Stimulated activated memory B cell treated with anti-CD40 and anti-IgM and Interleukin-4, amounts not matched to agents 10 μg/mL and 1 μg/mL and 100 μg/mL, for 72 hours (primary cell): ENCODE measurements around the gene CSTPP1.
"Not testable (repeated sequence)": the region's sequence is repeated elsewhere in the genome, so short reads cannot be mapped to it uniquely, and the experiment has no call there.

Experiments
- ATAC-seq: fragments of 150-1000 bp; cut with Tn5 transposase; 2 replicates; pipeline ENCODE4 v1.10.0; 2021
- H3K27ac Mint-ChIP-seq: one replicate; pipeline ENCODE4 v1.8.0; 2022; ENCODE audit warnings: mild to moderate bottlenecking, mixed read lengths
- H3K27me3 Mint-ChIP-seq: one replicate; pipeline ENCODE4 v1.8.0; 2022; ENCODE audit warnings: mixed read lengths
- H3K36me3 Mint-ChIP-seq: one replicate; pipeline ENCODE4 v1.8.0; 2022; ENCODE audit warnings: mixed read lengths
- H3K4me1 Mint-ChIP-seq: one replicate; pipeline ENCODE4 v1.8.0; 2022; ENCODE audit warnings: mixed read lengths
- H3K4me3 Mint-ChIP-seq: one replicate; pipeline ENCODE4 v1.8.0; 2022; ENCODE audit warnings: mild to moderate bottlenecking, moderate library complexity, mixed read lengths
- H3K9me3 Mint-ChIP-seq: one replicate; pipeline ENCODE4 v1.8.0; 2022; ENCODE audit warnings: mixed read lengths

Gene CSTPP1

GRCh38 chr11:47188259-47188658 is 251.7 kb downstream of the CSTPP1 start:
- no peak for ATAC-seq
- H3K27me3 Mint-ChIP-seq, result peaks cover 35% of the 10 kb centered on the region
- H3K4me3 Mint-ChIP-seq, result no peak overlapping the region
- H3K27ac Mint-ChIP-seq, result no peak overlapping the region
- H3K9me3 Mint-ChIP-seq, result no peaks in the 10 kb centered on the region
- H3K4me1 Mint-ChIP-seq, result peaks cover 13% of the 10 kb centered on the region
- no peaks in the 10 kb centered on the region for H3K36me3 Mint-ChIP-seq

GRCh38 chr11:47189100-47189834 is 252.7 kb downstream of the CSTPP1 start:
- H3K27ac Mint-ChIP-seq, result no peak overlapping the region
- H3K9me3 Mint-ChIP-seq, result no peaks in the 10 kb centered on the region
- peaks cover 13% of the 10 kb centered on the region for H3K4me1 Mint-ChIP-seq
- no peak overlapping the region for H3K4me3 Mint-ChIP-seq
- no peaks in the 10 kb centered on the region for H3K36me3 Mint-ChIP-seq
- peaks cover 29% of the 10 kb centered on the region for H3K27me3 Mint-ChIP-seq
- ATAC-seq, result no peak

- H3K4me1 Mint-ChIP-seq, result peaks cover 13% of the 10 kb centered on the region
- not testable (repeated sequence) for H3K4me3 Mint-ChIP-seq, H3K9me3 Mint-ChIP-seq, ATAC-seq, H3K27ac Mint-ChIP-seq, H3K36me3 Mint-ChIP-seq
- peaks cover 19% of the 10 kb centered on the region for H3K27me3 Mint-ChIP-seq
Observed at GRCh38 chr11:47191137-47191536, 254.6 kb downstream of the CSTPP1 start.

GRCh38 chr11:47192111-47192510 is 255.6 kb downstream of the CSTPP1 start:
- H3K4me1 Mint-ChIP-seq, result peaks cover 6% of the 10 kb centered on the region

GRCh38 chr11:47198161-47198560 is 261.6 kb downstream of the CSTPP1 start:
- H3K27me3 Mint-ChIP-seq, result peaks cover 14% of the 10 kb centered on the region
- H3K36me3 Mint-ChIP-seq, H3K9me3 Mint-ChIP-seq, H3K4me1 Mint-ChIP-seq, H3K4me3 Mint-ChIP-seq, ATAC-seq, H3K27ac Mint-ChIP-seq: not testable (repeated sequence)

More at GRCh38 chr11:47192111-47192510, 255.6 kb downstream of the CSTPP1 start:
- peaks cover 12% of the 10 kb centered on the region for H3K27me3 Mint-ChIP-seq
- H3K9me3 Mint-ChIP-seq, result no peaks in the 10 kb centered on the region
- ATAC-seq, result no peak
- no peak overlapping the region for H3K4me3 Mint-ChIP-seq
- H3K36me3 Mint-ChIP-seq, result no peaks in the 10 kb centered on the region
- H3K27ac Mint-ChIP-seq, result no peak overlapping the region

- Mint-ChIP-seq H3K36me3 (no peaks in the 10 kb centered on the region), H3K27me3 (peaks cover 9% of the 10 kb centered on the region), H3K4me3 (no peak overlapping the region), H3K27ac (no peak overlapping the region), H3K4me1 (no peaks in the 10 kb centered on the region), H3K9me3 (no peaks in the 10 kb centered on the region)
- ATAC-seq, result no peak
Observed at GRCh38 chr11:47201015-47201414, 264.5 kb downstream of the CSTPP1 start.

GRCh38 chr11:47202576-47202975 is 266.0 kb downstream of the CSTPP1 start:
- H3K27me3 Mint-ChIP-seq, result peaks cover 9% of the 10 kb centered on the region
- no peak overlapping the region for H3K27ac Mint-ChIP-seq
- no peaks in the 10 kb centered on the region for H3K36me3 Mint-ChIP-seq
- H3K4me1 Mint-ChIP-seq, result no peaks in the 10 kb centered on the region
- ATAC-seq, result no peak
- H3K9me3 Mint-ChIP-seq, result no peaks in the 10 kb centered on the region
- H3K4me3 Mint-ChIP-seq, result no peak overlapping the region

- Mint-ChIP-seq H3K27ac (no peak overlapping the region), H3K9me3 (no peaks in the 10 kb centered on the region), H3K4me3 (no peak overlapping the region), H3K4me1 (no peaks in the 10 kb centered on the region), H3K27me3 (no peaks in the 10 kb centered on the region), H3K36me3 (no peaks in the 10 kb centered on the region)
- ATAC-seq, result no peak
Observed at GRCh38 chr11:47204637-47204989, 268.1 kb downstream of the CSTPP1 start.

- not testable (repeated sequence) for H3K9me3 Mint-ChIP-seq, H3K27ac Mint-ChIP-seq, H3K36me3 Mint-ChIP-seq, H3K27me3 Mint-ChIP-seq, ATAC-seq, H3K4me3 Mint-ChIP-seq, H3K4me1 Mint-ChIP-seq
Observed at GRCh38 chr11:47206577-47206976, 270.0 kb downstream of the CSTPP1 start.

GRCh38 chr11:47207459-47207858 is 270.9 kb downstream of the CSTPP1 start:
- H3K27me3 Mint-ChIP-seq, result no peaks in the 10 kb centered on the region
- peak; percentile 36 for ATAC-seq
- H3K36me3 Mint-ChIP-seq, result no peaks in the 10 kb centered on the region
- no peaks in the 10 kb centered on the region for H3K9me3 Mint-ChIP-seq
- H3K4me1 Mint-ChIP-seq, result no peaks in the 10 kb centered on the region
- peak overlapping the region; percentile 32 for H3K27ac Mint-ChIP-seq
- no peak overlapping the region for H3K4me3 Mint-ChIP-seq

- ATAC-seq, H3K36me3 Mint-ChIP-seq, H3K4me1 Mint-ChIP-seq, H3K27me3 Mint-ChIP-seq, H3K4me3 Mint-ChIP-seq, H3K9me3 Mint-ChIP-seq: not testable (repeated sequence)
- peak overlapping the region; percentile 32 for H3K27ac Mint-ChIP-seq
Observed at GRCh38 chr11:47208008-47208552, 271.5 kb downstream of the CSTPP1 start.

GRCh38 chr11:47208628-47209027 is 272.1 kb downstream of the CSTPP1 start:
- H3K27me3 Mint-ChIP-seq, result no peaks in the 10 kb centered on the region
- no peak overlapping the region for H3K27ac Mint-ChIP-seq
- H3K9me3 Mint-ChIP-seq, result no peaks in the 10 kb centered on the region
- no peak for ATAC-seq
- H3K4me3 Mint-ChIP-seq, result no peak overlapping the region
- H3K36me3 Mint-ChIP-seq, result no peaks in the 10 kb centered on the region
- no peaks in the 10 kb centered on the region for H3K4me1 Mint-ChIP-seq
